C1 segment of cervical spinal cord (tissue), 14 donors: ENCODE measurements around the gene CT47C1.
"Not testable (repeated sequence)": the region's sequence is repeated elsewhere in the genome, so short reads cannot be mapped to it uniquely, and the experiment has no call there.

Experiments used
- DNase-seq, 14 donors: peaks; one replicate each; lab custom pipeline; 2025; lab: John Stamatoyannopoulos, UW

CT47C1 gene

GRCh38 chrX:119072744-119073143 lies at the start of gene CT47C1:
Gene CT47C1 (plus strand): TSS chrX:119072993. CDS start chrX:119073226, 233 bp downstream.
- DNase-seq: no peak

GRCh38 chrX:119025900-119026299 lies 46.9 kb upstream of the CT47C1 start:
- DNase-seq: no peak

DNA sequence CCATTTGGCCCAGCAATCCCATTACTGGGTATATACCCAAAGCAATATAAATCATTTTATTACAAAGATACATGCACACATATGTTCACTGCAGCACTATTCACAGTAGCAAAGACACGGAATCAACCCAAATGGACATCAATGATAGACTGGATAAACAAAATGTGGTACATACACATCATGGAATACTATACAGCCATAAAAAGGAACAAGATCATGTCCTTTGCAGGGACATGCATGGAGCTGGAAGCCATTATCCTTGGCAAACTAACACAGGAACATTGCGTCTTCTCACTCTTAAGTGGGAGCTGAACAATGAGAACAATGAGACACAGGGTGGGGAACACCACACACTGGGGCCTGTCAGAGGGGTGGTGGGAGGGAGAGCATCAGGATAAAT lies 46.4 kb upstream of the CT47C1 start:
- DNase-seq: not testable (repeated sequence)

DNA sequence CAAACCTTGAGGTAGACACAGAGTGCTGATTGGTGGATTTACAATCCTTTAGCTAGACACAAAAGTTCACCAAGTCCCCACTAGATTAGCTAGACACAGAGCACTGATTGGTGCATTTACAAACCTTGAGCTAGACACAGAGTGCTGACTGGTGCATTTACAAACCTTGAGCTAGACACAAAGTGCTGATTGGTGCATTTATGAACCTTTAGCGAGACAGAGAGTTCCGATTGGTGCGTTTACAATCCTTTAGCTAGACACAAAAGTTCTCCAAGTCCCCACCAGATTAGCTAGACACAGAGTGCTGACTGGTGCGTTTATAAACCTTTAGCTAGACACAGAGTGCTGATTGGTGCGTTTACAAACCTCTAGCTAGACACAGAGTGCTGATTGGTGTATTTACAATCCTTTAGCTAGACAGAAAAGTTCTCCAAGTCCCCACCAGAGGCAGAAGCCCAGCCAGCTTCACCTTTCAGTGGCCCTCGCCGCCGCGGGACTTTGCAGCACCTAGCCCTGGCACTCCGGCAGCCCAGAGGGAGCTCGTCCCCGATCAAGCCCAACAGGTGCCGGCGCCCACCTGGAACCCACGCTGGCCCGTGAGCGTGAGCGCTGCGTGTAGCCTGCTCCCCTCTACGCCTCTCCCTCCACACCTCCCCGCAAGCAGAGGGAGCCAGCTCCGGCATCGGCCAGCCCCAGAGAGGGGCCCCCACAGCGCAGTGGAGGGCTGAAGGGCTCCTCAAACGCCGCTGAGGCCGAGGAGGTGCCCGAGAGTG lies 44.6 kb upstream of the CT47C1 start:
- DNase-seq: not testable (repeated sequence)

GRCh38 chrX:119028733-119029330 lies 44.0 kb upstream of the CT47C1 start:
- DNase-seq: no peak

- not testable (repeated sequence) for DNase-seq
Measured at GRCh38 chrX:119029656-119030055, 43.1 kb upstream of the CT47C1 start.

GRCh38 chrX:119030990-119031389 lies 41.8 kb upstream of the CT47C1 start:
- no peak for DNase-seq

GRCh38 chrX:119036107-119037029 lies 36.4 kb upstream of the CT47C1 start:
- no peak for DNase-seq

DNA sequence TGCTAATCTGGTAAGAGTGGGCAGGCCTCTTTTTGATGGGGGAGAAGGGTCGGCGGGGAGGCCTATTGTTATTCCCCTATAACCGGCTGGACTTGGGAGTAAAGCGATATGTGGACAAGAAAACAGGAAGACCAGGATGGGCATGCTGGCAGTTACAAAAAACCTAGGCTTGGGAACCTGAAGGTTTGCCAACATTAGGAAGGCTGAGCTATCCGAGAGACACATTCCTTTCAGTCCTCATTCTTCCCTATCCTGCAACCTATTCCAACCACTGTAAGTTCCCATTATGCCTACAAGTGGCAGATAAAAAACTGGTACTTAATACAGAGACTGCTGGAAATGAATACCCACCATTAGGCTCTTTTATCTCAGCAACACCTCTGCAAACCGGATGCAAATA lies 32.4 kb upstream of the CT47C1 start:
- no peak for DNase-seq

GRCh38 chrX:119041175-119041574 lies 31.6 kb upstream of the CT47C1 start:
- DNase-seq: peak in 2 of 14 donors; percentile 6 to 10

DNA sequence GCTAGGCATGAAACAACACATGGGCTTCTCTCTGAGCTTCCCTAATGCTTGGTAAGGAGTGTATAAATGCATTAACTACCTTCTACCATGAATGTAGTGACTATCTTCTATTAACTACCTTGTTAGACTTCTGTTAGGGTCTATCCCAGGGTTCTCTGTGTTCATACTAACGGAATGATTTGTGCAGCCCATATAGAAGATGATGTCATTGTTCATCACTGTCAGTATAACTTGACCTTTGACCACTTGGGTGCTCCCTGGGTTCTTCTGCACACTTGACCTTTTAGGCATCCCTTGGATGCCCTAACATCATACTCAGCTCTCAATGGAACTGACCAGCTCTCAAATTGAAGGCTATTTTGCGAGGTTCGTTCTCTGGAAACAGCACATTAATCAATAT lies 30.8 kb upstream of the CT47C1 start:
- DNase-seq: no peak

DNA sequence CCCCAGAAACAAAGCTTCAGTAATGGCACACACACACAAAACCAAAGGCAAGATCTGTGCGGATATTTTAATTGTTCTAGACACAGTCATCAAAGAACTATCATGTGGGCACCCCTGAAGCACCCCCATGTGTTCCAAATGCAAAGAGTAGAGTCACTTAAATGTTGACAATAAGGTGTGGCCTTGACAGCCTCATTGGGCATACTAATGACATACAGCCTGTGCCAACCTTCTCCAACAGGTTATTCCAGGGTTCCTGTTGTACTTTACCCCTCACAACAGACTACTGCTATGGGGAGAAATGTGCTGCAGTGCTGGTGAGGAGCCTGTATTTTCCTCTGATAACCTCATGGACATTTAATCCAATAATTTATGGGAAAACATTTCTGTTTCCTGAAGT lies 29.8 kb upstream of the CT47C1 start:
- DNase-seq: no peak

DNA sequence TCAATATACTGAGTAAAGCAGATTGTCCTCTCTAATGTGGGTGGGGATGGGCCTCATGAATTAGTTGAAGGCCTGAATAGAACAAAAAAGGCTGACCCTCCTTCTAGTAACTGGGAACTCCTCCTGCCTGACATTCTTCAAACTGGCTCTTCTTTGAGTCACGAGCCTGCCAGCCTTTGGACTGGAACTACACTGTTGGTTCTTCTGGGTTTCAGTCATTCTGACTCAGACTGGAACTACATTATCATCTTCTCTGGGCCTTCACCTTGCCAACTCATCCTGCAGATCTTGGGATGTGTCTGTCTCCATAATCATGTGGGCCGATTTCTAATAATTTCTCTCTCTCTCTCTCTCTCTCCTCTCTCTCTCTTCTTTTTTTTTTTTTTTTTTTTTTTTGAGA lies 26.9 kb upstream of the CT47C1 start:
- DNase-seq: no peak

DNA sequence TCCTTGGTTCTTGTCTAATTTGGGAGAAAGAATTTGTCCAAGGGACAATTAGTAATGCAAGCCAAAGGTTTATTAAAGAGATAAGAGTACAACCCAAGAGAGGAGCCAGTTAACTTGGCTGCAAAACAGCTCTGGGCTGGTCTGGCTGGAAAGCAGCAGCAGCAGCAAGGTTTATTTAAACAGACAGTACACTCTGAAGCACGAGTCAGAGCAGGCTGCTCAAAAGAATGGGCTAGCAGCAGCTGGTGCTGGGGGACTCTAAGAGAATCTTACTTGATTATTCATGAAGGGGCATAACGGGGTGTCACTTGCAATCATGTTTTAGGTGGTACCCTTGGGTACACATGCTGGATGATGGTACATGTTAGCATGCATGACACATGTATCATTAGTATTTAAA lies 17.1 kb upstream of the CT47C1 start:
- DNase-seq: no peak

GRCh38 chrX:119062750-119063374 lies 9.9 kb upstream of the CT47C1 start:
- DNase-seq: no peak

DNA sequence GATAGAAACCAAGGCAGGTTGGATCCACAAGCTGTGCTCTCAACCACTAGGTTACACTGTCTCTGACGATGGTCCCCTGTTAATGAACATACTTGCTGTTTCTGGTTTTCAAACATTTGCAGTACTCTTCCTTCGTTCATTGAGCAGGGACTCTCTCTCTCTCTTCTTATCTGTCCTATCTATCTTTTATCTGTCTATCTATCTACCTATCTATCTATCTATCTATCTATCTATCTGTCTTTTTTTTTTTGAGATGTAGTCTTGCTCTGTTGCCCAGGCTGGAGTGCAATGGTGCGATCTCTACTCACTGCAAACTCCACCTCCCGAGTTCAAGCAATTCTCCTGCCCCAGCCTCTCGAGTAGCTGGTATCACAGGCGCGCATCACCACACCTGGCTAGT lies 9.4 kb upstream of the CT47C1 start:
- DNase-seq: no peak

DNA sequence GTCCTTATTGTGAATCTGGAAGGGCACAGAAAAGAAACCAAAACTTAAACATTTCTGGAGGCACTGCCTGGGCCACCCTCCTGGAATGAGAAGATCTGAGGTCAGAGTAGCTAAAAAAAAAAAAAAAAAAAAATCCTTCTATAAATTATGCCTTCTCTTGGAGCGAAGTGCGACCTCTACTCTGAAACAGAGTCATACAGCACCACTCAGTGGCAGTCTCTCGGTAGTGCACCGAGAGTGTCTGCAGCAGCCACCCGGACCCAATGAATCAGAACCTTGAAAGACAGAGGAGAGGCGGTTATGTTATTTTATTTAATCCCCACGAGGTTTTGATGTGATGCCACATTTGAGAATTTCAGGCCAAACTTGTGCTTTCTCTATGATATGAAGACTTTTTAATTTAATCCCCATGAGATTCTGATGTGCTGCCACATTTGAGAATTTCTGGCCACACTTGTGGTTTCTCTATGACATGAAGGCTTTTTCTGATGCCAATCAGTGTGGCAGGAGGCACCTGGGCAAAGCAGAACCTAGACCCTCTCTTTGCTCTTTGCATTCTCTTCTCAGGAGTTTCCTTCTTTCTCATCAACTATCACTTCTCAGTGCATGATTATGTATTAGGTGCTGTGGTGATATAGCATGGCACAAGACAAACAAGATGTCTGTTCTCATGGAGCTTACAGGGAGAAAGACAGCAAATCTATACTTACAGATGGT lies 5.6 kb upstream of the CT47C1 start:
- peak in 9 of 14 donors; percentile 1 to 42 (median 8) for DNase-seq

GRCh38 chrX:119069128-119069527 lies 3.7 kb upstream of the CT47C1 start:
- DNase-seq: no peak

GRCh38 chrX:119069762-119070161 lies 3.0 kb upstream of the CT47C1 start:
- no peak for DNase-seq

- DNase-seq: no peak
Measured at GRCh38 chrX:119071381-119071780, 1.4 kb upstream of the CT47C1 start.
